ENCODE results near the gene PUM1.

PUM1 gene, protein sequence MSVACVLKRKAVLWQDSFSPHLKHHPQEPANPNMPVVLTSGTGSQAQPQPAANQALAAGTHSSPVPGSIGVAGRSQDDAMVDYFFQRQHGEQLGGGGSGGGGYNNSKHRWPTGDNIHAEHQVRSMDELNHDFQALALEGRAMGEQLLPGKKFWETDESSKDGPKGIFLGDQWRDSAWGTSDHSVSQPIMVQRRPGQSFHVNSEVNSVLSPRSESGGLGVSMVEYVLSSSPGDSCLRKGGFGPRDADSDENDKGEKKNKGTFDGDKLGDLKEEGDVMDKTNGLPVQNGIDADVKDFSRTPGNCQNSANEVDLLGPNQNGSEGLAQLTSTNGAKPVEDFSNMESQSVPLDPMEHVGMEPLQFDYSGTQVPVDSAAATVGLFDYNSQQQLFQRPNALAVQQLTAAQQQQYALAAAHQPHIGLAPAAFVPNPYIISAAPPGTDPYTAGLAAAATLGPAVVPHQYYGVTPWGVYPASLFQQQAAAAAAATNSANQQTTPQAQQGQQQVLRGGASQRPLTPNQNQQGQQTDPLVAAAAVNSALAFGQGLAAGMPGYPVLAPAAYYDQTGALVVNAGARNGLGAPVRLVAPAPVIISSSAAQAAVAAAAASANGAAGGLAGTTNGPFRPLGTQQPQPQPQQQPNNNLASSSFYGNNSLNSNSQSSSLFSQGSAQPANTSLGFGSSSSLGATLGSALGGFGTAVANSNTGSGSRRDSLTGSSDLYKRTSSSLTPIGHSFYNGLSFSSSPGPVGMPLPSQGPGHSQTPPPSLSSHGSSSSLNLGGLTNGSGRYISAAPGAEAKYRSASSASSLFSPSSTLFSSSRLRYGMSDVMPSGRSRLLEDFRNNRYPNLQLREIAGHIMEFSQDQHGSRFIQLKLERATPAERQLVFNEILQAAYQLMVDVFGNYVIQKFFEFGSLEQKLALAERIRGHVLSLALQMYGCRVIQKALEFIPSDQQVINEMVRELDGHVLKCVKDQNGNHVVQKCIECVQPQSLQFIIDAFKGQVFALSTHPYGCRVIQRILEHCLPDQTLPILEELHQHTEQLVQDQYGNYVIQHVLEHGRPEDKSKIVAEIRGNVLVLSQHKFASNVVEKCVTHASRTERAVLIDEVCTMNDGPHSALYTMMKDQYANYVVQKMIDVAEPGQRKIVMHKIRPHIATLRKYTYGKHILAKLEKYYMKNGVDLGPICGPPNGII

DNA sequence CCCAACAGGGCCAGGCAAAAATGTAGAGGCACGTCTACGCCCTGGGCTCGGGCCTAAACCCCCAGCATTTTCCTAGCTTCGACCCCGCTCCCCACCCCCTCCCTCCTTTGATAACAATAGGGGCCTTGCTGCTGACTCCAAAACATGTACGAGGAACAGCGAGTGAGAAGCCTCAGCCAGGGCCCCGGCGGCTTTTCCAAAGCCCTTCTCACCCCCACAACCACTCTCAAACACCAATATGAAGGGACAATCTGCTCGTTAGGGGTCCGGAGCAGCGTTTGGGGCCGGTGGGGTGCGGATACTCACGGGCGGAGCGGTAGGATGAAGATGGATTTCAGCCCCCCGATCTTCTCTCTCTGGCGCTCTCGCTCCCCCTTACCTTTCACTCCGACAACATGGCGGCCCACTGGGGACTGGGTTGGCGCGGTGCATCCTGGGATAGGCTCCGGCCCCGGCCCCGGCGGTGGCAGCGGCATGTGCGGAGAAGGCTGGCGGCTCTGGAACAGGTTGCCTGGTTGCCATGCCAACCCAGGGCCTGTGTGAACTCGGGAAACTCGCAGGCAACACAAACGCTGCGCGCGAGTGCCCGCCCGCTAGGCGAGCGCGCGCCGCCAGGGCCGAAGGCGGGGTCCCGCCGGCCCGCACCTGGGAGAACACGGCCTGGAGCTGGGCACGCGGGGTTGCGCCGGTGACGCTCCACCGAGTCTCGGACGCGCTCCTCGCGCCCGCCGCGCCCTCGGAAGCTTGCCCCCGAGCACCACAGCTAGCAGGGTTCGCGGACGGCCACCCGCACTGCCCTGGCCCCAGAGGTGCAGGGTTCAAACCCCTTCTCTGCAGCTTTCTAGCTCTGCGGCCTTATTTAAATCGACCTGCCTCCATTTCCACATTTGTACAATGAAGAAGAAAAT lies at the start of gene PUM1:
Gene PUM1, minus strand, starts transcription at position 408 of the 908 bp plus-strand sequence. CDS start 6,151 bp downstream, outside the sequence.
- peak within 1 kb of the TSS; percentile 100 for H3K4me3 ChIP-seq (ENCODE audit: low read length)
- H3K4me1 ChIP-seq (ENCODE audit: control insufficient read depth, insufficient read depth, low read length), result peaks cover 21% of the 10 kb centered on the region
- H3K9ac ChIP-seq (ENCODE audit: low read length), result peak within 1 kb of the TSS; percentile 100
- no peaks in the 10 kb centered on the region for H3K27me3 ChIP-seq (replicated peaks; ENCODE audit: control insufficient read depth, insufficient read depth, low read length)
- no peaks in the 10 kb centered on the region for H3K9me3 ChIP-seq (ENCODE audit: control insufficient read depth, low read length)
- DNase-seq (ENCODE audit: low read depth), result peak; percentile 99
- H3K36me3 ChIP-seq (ENCODE audit: control insufficient read depth, insufficient read depth, low read length, severe bottlenecking), result no peaks in the 10 kb centered on the region

DNA sequence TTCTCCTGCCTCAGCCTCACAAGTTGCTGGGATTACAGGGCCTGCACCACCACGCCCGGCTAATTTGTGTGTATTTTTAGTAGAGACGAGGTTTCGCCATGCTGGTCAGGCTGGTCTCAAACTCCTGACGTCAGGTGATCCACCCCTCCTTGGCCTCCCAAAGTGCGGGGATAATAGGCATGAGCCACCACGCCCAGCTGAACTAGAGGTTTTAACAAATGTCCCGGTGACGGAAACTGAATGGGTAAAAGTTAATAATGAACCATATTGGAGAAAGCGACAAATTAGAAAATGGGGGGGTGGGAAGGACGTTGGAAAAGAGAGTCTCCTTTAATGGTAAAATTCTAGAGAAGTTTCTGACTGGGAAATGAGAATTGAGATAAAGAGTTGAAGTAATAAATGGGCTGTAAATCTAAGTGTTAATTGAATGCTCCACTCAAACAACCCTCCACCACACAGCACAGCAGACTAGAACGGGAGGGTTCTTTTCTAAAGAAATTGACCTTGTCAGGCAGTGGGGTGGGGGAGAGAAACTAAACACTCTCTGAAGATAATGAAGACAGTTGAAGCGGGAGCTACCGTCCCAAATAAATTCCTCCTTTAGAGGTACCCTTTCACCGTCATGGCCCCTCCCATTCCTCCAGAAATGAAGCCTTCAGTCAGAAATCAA lies 46.9 kb upstream of the PUM1 start:
- Histone ChIP-seq H3K4me3 (ENCODE audit: low read length) (no peak overlapping the region), H3K27me3 (replicated peaks; ENCODE audit: control insufficient read depth, insufficient read depth, low read length) (no peaks in the 10 kb centered on the region), H3K9ac (ENCODE audit: low read length) (no peak overlapping the region), H3K4me1 (ENCODE audit: control insufficient read depth, insufficient read depth, low read length) (peaks cover 6% of the 10 kb centered on the region), H3K36me3 (ENCODE audit: control insufficient read depth, insufficient read depth, low read length, severe bottlenecking) (no peaks in the 10 kb centered on the region), H3K9me3 (ENCODE audit: control insufficient read depth, low read length) (no peaks in the 10 kb centered on the region)
- no peak for DNase-seq (ENCODE audit: low read depth)

DNA sequence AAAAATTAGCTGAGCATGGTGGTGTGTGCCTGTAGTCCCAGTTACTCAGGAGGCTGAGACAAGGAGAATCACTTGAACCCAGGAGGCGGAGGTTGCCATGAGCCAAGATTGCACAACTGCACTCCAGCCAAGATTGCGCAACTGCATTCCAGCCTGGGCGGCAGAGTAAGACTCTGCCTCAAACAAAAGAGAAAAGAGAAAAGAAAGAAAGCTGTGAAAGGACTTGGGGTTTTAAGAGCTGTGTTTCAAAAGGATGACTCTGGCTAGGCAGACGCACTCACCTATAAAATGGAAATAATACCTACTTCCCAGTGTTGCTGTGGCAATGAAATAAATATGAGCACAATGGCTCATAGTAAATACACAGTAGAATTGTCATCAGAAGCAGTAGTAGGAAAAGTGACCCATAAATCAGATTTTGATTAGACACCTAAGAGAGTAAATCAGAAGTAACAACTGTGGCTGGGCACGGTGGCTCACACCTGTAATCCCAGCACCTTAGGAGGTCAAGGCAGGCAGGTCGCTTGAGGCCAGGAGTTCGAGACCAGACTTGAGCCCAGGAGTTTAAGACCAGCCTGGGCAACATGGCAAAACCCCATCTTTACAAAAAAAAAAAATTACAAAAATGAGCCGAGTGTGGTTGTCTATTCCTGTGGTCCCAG lies 45.9 kb upstream of the PUM1 start:
- H3K27me3 ChIP-seq (replicated peaks; ENCODE audit: control insufficient read depth, insufficient read depth, low read length), result no peaks in the 10 kb centered on the region
- no peaks in the 10 kb centered on the region for H3K9me3 ChIP-seq (ENCODE audit: control insufficient read depth, low read length)
- H3K4me1 ChIP-seq (ENCODE audit: control insufficient read depth, insufficient read depth, low read length), result peaks cover 6% of the 10 kb centered on the region
- no peak for DNase-seq (ENCODE audit: low read depth)
- H3K4me3 ChIP-seq (ENCODE audit: low read length), result no peak overlapping the region
- H3K9ac ChIP-seq (ENCODE audit: low read length), result peak overlapping the region; percentile 54
- no peaks in the 10 kb centered on the region for H3K36me3 ChIP-seq (ENCODE audit: control insufficient read depth, insufficient read depth, low read length, severe bottlenecking)

DNA sequence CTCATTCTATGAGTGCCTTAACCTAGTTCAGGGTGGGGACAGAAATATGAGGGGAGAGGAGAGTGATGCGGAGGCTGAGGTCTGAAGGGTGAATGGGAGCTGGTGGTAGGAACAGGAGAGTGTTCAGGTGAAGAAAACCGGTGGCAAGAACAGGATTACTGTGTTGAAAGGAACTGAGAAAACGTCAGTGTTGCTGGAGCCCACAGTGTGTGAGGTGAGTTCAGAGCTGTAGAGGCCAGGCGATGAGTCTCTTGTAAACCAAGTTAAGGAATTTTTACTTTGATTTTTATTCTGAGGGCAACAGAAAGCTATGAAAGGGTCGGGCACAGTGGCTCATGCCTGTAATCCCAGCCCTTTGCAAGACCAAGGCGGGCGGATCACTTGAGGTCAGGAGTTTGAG lies 45.3 kb upstream of the PUM1 start:
- Histone ChIP-seq H3K36me3 (ENCODE audit: control insufficient read depth, insufficient read depth, low read length, severe bottlenecking) (no peaks in the 10 kb centered on the region), H3K27me3 (replicated peaks; ENCODE audit: control insufficient read depth, insufficient read depth, low read length) (no peaks in the 10 kb centered on the region), H3K4me1 (ENCODE audit: control insufficient read depth, insufficient read depth, low read length) (peaks cover 6% of the 10 kb centered on the region), H3K9ac (ENCODE audit: low read length) (no peak overlapping the region), H3K4me3 (ENCODE audit: low read length) (no peak overlapping the region), H3K9me3 (ENCODE audit: control insufficient read depth, low read length) (no peaks in the 10 kb centered on the region)
- DNase-seq (ENCODE audit: low read depth), result no peak

DNA sequence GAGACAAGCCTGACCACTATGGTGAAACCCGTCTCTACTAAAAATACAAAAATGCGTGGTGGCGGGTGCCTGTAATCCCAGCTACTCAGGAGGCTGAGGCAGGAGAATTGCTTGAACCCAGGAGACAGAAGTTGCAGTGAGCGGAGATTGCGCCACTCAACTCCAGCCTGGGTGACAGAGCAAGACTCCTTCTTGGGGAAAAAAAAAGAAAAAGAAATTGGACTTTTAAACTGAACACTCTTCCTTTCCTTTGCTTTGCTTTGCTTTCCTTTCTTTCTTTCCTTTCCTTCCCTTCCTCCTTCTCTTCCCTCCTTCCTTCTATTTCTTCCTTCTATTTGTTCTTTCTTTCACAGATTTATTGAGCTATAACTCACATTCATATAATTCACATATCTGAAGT lies 43.3 kb upstream of the PUM1 start:
- H3K9ac ChIP-seq (ENCODE audit: low read length), result no peak overlapping the region
- no peak overlapping the region for H3K4me3 ChIP-seq (ENCODE audit: low read length)
- peaks cover 6% of the 10 kb centered on the region for H3K4me1 ChIP-seq (ENCODE audit: control insufficient read depth, insufficient read depth, low read length)
- H3K36me3 ChIP-seq (ENCODE audit: control insufficient read depth, insufficient read depth, low read length, severe bottlenecking), result no peaks in the 10 kb centered on the region
- no peaks in the 10 kb centered on the region for H3K9me3 ChIP-seq (ENCODE audit: control insufficient read depth, low read length)
- H3K27me3 ChIP-seq (replicated peaks; ENCODE audit: control insufficient read depth, insufficient read depth, low read length), result no peaks in the 10 kb centered on the region
- DNase-seq (ENCODE audit: low read depth), result no peak

DNA sequence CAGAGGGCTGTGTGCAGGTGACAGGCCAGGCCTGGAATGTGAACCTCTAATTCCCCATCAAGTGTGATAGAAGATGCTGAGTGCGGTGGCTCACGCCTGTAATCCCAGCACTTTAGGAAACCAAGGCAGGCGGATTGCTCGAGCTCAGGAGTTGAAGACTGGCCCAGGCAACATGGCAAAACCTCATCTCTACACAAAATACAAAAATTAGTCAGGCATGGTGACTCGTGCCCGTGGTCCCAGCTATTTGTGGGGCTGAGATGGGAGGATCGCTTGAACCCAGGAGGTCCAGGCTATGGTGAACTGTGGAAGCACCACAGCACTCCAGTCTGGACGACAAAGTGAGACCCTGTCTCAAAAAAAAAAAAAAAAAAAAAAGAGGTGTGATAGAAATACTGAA lies 40.1 kb upstream of the PUM1 start:
- Histone ChIP-seq H3K4me3 (ENCODE audit: low read length) (no peak overlapping the region), H3K36me3 (ENCODE audit: control insufficient read depth, insufficient read depth, low read length, severe bottlenecking) (no peaks in the 10 kb centered on the region), H3K27me3 (replicated peaks; ENCODE audit: control insufficient read depth, insufficient read depth, low read length) (no peaks in the 10 kb centered on the region), H3K4me1 (ENCODE audit: control insufficient read depth, insufficient read depth, low read length) (peaks cover 17% of the 10 kb centered on the region), H3K9ac (ENCODE audit: low read length) (no peak overlapping the region), H3K9me3 (ENCODE audit: control insufficient read depth, low read length) (no peaks in the 10 kb centered on the region)
- no peak for DNase-seq (ENCODE audit: low read depth)

DNA sequence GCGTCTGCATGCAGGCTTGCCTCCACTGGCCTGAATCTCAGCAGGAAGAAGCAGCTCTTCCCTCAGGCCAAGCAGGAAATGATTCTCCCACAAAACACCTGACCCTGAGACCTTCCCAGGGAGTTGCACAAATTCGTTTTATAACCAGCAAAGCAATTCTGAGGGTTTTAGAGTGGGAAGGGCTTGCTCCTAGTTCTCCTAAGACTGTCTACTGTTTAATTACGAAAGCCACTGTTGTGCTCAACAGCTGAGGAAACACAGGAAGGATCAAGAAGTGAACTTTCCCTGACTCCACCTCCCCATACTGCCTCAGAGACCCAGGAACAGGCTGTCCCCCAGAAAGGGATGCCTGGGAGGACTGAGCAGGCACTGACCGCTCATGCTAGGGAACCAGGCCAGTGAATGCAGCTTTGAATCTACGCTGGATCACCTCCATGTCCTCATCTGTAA lies 37.0 kb upstream of the PUM1 start:
- Histone ChIP-seq H3K36me3 (ENCODE audit: control insufficient read depth, insufficient read depth, low read length, severe bottlenecking) (no peaks in the 10 kb centered on the region), H3K9me3 (ENCODE audit: control insufficient read depth, low read length) (no peaks in the 10 kb centered on the region), H3K4me1 (ENCODE audit: control insufficient read depth, insufficient read depth, low read length) (peaks cover 26% of the 10 kb centered on the region), H3K27me3 (replicated peaks; ENCODE audit: control insufficient read depth, insufficient read depth, low read length) (no peaks in the 10 kb centered on the region), H3K4me3 (ENCODE audit: low read length) (no peak overlapping the region), H3K9ac (ENCODE audit: low read length) (no peak overlapping the region)
- DNase-seq (ENCODE audit: low read depth), result peak; percentile 52

DNA sequence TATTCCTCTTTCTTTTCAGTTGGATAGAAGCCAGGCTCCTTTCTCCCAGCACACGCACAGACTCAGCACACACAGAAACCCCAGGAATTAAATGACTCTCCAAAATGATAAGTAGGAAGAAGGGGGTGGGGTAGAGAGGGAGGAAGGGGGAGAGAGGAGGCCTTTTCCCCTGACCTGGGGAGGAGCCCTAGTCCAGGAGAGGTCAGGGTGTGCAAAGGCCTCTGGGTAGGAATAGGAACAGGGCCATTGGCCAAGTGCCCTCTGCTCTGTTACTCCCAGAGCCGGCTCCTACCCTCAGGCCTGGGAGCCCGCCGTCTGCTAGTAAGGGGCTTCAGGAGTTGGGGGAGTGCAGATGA lies 35.6 kb upstream of the PUM1 start:
- peak; percentile 69 for DNase-seq (ENCODE audit: low read depth)
- H3K4me1 ChIP-seq (ENCODE audit: control insufficient read depth, insufficient read depth, low read length), result peaks cover 26% of the 10 kb centered on the region
- H3K9ac ChIP-seq (ENCODE audit: low read length), result no peak overlapping the region
- no peaks in the 10 kb centered on the region for H3K27me3 ChIP-seq (replicated peaks; ENCODE audit: control insufficient read depth, insufficient read depth, low read length)
- no peaks in the 10 kb centered on the region for H3K9me3 ChIP-seq (ENCODE audit: control insufficient read depth, low read length)
- H3K36me3 ChIP-seq (ENCODE audit: control insufficient read depth, insufficient read depth, low read length, severe bottlenecking), result no peaks in the 10 kb centered on the region
- no peak overlapping the region for H3K4me3 ChIP-seq (ENCODE audit: low read length)

DNA sequence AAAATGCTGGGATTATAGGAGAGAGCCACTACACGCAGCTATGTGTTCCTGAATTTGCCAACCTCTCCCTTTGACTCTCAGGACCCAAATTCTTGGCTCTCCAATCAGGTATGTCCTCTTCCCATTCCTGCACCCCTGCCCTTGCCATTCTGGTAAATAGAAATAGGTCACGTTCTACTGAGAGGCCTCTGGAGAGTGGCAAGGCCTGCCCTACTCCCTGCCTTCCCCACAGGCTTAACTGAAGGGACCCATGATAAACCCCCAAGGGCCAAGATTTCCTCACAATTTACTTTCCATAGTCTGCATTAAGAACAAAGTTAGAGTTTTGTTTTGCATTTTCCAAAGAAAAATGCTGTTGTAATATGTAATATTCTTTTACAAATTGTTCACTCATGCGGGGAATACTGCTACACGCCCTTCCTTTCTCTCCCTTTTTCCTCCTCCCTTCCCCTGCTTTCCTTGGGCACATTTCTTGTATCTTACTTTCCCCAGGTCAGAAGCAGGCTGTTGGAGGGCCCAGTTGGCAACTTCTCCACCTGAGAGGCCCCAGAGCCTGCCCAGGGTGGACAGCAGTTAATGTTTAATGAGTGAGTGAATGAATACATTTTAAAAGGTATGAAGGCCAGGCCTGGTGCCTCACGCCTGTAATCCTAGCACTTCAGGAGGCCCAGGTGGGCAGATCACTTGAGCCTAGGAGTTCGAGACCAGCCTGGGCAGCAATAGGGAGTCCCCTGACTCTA lies 33.9 kb upstream of the PUM1 start:
- Histone ChIP-seq H3K9me3 (ENCODE audit: control insufficient read depth, low read length) (no peaks in the 10 kb centered on the region), H3K27me3 (replicated peaks; ENCODE audit: control insufficient read depth, insufficient read depth, low read length) (no peaks in the 10 kb centered on the region), H3K4me1 (ENCODE audit: control insufficient read depth, insufficient read depth, low read length) (peaks cover 31% of the 10 kb centered on the region), H3K36me3 (ENCODE audit: control insufficient read depth, insufficient read depth, low read length, severe bottlenecking) (no peaks in the 10 kb centered on the region), H3K4me3 (ENCODE audit: low read length) (no peak overlapping the region), H3K9ac (ENCODE audit: low read length) (no peak overlapping the region)
- peak; percentile 3 for DNase-seq (ENCODE audit: low read depth)

Measured in adipocyte (in vitro differentiated cells).